ENCODE data around the gene TMEM200A. TPM values are rescaled to one million over a fixed set of nuclear protein-coding genes. Genes with fewer than 3 reads are reported as not detected.
A peak's percentile ranks its signal among the peaks of the same experiment; 100 is the strongest.
"Not testable (repeated sequence)": the region's sequence is repeated elsewhere in the genome, so short reads cannot be mapped to it uniquely, and the experiment has no call there.

The TMEM200A gene
- 61.5 and 137 TPM in 2 replicates for total RNA-seq (ENCODE audit: low replicate concordance)

GRCh38 chr6:130365166-130366106 is at the start of gene TMEM200A:
TSS of gene TMEM200A (plus strand) at chr6:130366017. CDS start at chr6:130440423, 74,406 bp downstream.
- H3K4me3 ChIP-seq (ENCODE audit: low read depth, low read length), result peak within 1 kb of the TSS; percentile 90
- DNase-seq (ENCODE audit: low read depth), result peak; percentile 75
- peak; percentile 82 for TF ChIP-seq CTCF (IDR thresholded peaks at IDR 0.05; ENCODE audit: insufficient read depth, low read length)

- H3K4me3 ChIP-seq (ENCODE audit: low read depth, low read length), result no peak overlapping the region
- DNase-seq (ENCODE audit: low read depth), result no peak
- TF ChIP-seq CTCF (IDR thresholded peaks at IDR 0.05; ENCODE audit: insufficient read depth, low read length), result no peak
Measured at GRCh38 chr6:130320908-130321307, 44.9 kb upstream of the TMEM200A start.

GRCh38 chr6:130322673-130323268 is 43.0 kb upstream of the TMEM200A start:
- DNase-seq (ENCODE audit: low read depth), result peak; percentile 91
- H3K4me3 ChIP-seq (ENCODE audit: low read depth, low read length), result no peak overlapping the region
- peak; percentile 90 for TF ChIP-seq CTCF (IDR thresholded peaks at IDR 0.05; ENCODE audit: insufficient read depth, low read length)

GRCh38 chr6:130324657-130325056 is 41.2 kb upstream of the TMEM200A start:
- TF ChIP-seq CTCF (IDR thresholded peaks at IDR 0.05; ENCODE audit: insufficient read depth, low read length), result peak; percentile 18
- peak; percentile 88 for DNase-seq (ENCODE audit: low read depth)
- H3K4me3 ChIP-seq (ENCODE audit: low read depth, low read length), result no peak overlapping the region

- no peak overlapping the region for H3K4me3 ChIP-seq (ENCODE audit: low read depth, low read length)
- no peak for DNase-seq (ENCODE audit: low read depth)
- TF ChIP-seq CTCF (IDR thresholded peaks at IDR 0.05; ENCODE audit: insufficient read depth, low read length), result no peak
Measured at GRCh38 chr6:130326496-130326895, 39.3 kb upstream of the TMEM200A start.

- no peak overlapping the region for H3K4me3 ChIP-seq (ENCODE audit: low read depth, low read length)
- no peak for DNase-seq (ENCODE audit: low read depth)
- no peak for TF ChIP-seq CTCF (IDR thresholded peaks at IDR 0.05; ENCODE audit: insufficient read depth, low read length)
Measured at GRCh38 chr6:130337534-130337933, 28.3 kb upstream of the TMEM200A start.

- not testable (repeated sequence) for DNase-seq (ENCODE audit: low read depth); H3K4me3 ChIP-seq (ENCODE audit: low read depth, low read length)
Measured at GRCh38 chr6:130346324-130346723, 19.5 kb upstream of the TMEM200A start.

Data from fibroblast of the aortic adventitia (primary cell).